Endothelial cell of hepatic sinusoid (primary cell): ENCODE measurements around the gene NPHP3.

Experiments used
- in situ Hi-C: cut with HindIII; loops from 2 replicates; pipeline ENCODE4 v1.10.0; 2017; ENCODE audit warnings: low sequenced_read_pairs

Gene NPHP3

DNA sequence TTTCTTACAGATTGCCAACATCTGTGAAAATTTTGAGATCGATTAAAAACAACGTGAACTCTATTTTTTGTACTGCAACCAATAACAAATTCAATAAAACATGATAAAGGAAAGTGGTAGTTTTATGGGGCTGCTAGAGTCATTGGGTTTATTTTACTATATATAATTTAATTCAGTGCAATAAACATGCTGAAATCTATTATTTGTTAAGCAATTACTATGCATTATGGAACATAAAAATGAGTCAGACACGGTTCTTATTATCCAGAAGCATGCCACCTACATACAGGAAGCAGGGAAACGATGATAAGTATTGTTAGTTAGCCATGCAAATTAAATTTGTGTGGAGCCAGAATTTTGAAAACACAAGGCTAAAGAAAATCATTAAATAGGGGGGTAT, 27.2 kb downstream of the NPHP3 start:
- in situ Hi-C loops = no loop called here

DNA sequence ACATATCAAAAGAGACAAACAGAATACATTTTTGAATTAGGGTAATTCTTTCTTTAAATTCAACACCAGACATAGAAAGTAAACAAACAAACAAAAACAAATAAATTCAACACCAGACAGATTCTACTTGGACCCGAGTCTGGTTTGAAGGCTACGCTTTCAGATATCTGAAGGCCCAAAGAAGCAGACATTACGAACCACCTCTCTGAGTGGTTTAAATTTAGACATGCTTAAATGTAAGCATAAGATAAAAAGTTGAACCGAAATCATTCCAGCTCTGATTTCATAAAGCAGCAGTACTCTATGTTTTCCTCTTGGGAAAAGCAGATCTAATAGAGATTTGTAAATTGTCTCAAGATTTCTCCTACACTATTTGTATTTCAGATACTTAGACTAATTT, 32.2 kb downstream of the NPHP3 start:
- in situ Hi-C loops = no loop called here

DNA sequence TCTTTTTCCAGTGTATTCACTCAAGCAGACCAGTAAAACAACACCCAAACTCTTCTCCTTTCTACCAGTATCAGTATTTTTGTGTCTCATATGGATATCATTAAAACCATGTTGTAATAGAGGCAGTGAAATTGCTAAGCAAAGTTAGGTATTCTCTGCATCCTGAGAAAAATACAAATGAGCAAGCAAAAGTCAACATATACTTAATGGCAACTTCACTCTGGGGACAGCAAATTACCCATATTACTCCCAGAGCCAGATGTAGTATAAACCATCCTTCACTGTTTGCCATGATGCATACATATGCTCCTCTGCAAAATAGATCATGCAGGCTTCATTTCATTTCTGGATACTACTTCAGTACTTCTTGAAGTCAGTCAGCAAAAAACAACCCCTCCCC, 40.0 kb downstream of the NPHP3 start:
- in situ Hi-C loops = no loop called here

DNA sequence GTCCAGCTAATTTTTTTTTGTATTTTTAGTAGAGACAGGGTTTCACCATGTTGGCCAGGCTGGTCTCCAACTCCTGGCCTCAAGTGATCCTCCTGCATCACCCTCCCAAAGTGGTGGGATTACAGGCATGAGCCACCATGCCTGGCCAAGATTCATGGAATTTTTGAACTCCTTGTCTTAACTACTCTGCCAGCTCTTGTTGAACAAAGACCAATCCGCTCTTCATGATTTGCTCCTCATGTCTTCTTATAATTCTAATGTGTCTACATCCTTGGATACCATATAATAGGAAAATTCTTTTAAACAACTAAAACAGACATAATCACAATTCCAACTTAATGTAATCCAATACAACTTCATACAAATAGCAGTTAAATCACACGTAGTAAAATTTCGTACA, 40.8 kb downstream of the NPHP3 start:
- in situ Hi-C loops = no loop called here

DNA sequence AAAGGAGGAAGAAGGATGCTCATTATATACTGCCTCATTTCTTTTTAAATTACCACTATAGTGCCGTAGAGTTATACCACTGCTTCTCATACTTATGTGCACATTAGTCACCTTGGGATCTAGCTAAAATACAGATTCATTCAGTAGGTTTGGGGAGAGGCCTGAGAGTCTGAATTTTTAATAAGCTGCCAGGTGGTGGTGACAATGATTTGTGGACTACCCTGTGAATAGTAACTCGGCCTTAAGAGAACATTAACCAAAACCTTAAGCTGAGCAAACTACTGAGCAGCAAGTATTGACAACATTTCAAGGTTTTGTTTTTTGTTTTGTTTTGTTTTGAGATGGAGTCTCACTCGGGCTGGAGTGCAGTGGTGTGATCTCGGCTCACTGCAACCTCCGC, 42.3 kb downstream of the NPHP3 start:
- in situ Hi-C loops = no loop called here

DNA sequence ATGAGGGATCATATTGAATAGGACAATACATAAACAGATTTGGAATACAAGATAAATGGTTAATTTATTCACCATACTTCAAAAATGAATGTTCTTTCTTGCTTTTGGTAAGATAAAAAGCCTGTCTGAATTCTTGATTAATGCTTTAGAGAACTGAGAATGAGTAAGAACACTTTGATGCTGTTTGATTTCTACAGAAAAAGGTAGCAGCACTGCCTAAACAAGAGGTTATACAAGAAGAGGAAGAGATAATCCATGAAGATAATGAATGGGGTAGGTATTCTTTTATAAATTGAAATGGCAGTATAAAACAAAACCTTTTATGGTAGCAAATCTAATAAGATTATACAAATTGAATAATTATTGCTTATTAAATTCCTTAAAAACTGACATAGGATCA, 46.8 kb downstream of the NPHP3 start:
- in situ Hi-C loops = no loop called here

DNA sequence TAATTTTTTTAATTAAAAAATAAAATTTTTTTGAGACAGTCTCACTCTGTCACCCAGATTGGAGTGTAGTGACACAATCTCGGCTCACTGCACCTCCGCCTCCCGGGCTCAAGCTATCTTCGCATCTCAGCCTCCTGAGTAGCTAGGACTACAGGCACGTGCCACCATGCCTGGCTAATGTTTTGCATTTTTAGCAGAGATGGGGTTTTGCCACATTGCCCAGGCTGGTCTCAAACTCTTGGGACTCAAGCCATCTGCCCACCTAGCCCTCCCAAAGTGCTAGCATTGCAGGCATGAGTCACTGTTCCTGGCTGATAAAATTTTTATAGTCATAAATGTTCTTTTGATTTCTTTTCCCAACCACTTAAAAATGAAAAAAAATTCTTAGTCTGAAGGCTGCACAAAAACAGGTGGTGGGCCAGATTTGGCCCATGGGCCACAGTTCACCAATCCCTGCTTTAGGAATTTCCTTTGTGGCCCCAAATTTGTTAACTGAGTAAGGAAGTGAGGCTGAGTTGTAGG, 52.9 kb downstream of the NPHP3 start:
- in situ Hi-C loops = no loop called here

DNA sequence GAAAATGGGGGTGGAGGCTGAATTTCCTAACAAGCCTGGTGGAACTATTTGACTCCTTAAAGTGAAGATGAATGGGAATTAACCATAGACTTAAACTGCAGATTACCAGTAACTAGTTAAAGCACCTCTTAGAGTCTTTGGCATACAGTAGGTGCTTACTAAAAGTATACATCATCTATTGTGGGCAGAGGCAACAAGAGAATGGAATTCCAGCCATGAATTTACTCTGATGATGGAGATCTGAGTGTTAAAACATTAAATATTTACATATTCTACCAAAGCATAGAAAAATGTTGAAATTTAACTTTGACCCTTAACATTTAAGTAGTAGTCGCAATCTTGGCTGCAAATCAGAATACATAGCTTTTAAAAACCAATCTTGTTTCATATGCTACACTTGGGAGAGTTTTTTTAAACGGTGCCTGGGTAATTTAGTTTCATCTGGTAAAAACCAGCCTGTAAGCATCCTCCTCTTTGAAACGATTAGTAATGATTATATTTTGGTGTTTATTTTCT, 56.9 kb downstream of the NPHP3 start:
- in situ Hi-C loops = no loop called here

DNA sequence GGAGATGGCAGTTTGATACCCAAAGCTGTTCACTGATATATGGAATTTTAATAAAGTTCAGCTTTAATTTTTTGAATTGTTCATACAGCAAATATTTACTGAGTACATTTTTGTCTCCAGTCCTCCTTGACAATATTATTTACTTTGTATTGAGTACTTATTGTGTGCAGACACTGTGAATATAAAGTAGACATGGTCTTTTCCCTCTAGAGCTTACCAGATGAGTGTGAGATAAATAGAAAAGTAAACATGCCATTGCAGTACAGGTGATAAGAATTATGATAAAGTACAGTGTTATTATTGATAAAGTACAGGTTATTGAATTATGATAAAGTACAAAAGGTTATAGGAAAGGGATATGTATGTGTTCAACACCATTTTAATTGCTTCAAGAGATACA, 60.0 kb downstream of the NPHP3 start:
- in situ Hi-C loops = no loop called here

DNA sequence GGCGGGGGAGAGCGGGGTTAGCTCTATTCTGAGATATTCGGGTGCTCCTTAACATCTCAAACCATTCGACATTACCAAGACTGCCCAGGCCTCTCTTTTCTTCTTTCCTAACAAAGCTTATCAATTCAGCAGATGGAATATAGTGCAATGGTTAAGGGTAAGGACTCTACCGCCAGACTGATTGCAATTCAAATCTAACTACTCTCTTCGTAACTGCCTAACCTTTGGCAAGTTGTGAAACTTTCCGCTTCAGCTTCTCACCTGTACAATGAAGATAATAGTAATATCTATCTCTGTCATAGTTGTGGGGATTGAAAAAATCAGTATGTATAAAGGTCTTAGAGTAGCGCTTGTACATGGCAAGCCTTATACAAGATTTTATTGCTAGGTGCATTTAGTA, 61.1 kb downstream of the NPHP3 start:
- in situ Hi-C loops = no loop called here

DNA sequence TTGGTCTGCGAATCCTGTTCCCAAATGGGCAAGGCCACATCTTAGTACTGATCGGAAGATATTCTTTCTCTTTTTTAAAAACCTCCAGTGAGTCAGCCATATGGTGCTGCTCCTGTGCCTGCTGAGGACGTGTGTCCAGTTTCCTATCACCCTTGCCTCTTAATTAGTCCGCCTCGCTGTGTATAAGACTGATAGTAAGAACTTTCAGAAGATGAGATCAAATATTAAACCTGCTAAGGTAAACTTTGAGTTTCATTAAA, 61.5 kb downstream of the NPHP3 start:
- in situ Hi-C loops = no loop called here

DNA sequence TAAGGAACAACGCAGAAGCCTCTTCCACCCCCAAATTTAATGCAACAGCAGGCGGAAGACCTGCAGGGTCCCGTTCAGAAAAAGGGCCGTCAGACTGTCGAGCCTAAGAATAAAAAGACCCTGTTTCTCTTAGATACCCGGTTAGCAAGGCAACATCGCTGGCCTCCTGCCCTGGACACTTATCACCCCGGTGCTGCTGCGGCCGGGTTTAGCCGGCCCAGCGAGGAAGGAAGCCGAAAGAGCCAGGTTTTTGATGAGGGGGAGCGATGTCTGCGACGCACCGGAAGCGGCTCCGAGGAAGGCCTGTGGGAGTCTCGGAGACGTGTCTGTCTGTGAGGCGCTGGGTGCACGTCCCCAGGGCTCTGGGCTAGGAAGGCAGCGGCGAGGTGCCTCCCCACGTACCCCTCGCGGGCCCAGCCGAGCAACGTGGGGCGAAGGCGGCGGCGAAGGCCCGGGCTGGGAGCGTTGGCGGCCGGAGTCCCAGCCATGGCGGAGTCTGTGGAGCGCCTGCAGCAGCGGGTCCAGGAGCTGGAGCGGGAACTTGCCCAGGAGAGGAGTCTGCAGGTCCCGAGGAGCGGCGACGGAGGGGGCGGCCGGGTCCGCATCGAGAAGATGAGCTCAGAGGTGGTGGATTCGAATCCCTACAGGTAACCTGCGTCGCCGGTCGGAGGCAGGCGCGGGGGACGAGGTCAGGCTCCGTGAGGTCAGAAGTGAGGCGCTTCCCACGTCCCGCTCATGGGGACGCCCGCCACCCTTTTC, 62.0 kb downstream of the NPHP3 start, which contains the start of gene UBA5:
Gene UBA5, plus strand, starts transcription at position 278 of the 759 bp plus-strand sequence. Its CDS starts 209 bp downstream, at position 487.
- in situ Hi-C loops = no loop called here

DNA sequence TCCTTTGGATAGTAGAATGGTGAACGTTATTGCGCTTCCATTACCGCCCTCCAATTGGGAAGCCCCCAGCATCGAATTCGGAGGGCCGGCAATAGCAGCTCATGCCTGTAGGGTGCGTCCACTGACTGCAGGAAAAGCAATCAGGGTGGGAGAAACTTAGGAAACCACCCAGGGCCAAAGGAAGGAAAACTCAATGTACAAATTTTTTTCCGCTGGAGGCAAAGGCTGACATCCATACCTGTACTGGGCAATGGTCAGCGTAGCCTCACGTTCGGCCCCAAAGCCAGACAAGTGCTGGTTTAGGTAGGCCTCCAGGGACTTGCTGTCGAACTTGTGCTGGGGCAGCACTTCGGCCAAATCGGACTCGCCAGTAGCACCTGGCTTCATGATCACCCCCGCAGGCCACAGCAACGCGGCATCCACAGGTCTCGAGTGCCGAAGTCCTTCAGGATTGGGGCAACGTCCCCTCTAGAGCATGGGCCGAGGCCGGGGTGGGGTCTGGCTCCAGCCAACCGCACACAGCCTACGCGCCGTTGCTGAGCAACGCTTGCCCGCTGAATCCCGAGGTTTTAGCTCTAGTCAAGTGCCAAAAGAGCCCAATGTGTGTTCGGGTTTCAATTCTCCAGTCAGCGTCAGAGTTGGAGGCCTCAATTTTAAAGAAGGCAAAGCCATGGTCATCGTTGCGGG, 62.7 kb downstream of the NPHP3 start, which contains the start of gene ACAD11:
Gene ACAD11, minus strand, starts transcription at position 445 of the 687 bp plus-strand sequence. Its CDS starts 58 bp downstream, at position 387.
- in situ Hi-C loops = no loop called here

DNA sequence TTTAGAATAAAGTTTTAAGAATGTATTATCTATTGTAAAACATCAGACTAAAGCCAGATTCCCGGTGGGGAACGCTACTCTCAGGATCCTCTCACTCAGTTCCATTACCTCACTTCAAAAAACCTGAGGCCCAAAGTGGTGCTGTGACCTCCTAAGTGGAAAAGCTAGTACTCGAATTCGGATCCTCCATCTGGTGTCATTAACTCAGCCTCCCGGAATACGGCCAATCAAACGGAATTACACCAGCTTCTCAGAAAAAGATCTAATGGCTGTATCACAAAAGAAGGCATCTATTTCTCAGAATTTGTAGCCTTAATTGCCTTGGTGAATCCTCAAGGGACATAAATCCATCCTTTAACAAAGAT, 63.2 kb downstream of the NPHP3 start:
- in situ Hi-C loops = no loop called here

DNA sequence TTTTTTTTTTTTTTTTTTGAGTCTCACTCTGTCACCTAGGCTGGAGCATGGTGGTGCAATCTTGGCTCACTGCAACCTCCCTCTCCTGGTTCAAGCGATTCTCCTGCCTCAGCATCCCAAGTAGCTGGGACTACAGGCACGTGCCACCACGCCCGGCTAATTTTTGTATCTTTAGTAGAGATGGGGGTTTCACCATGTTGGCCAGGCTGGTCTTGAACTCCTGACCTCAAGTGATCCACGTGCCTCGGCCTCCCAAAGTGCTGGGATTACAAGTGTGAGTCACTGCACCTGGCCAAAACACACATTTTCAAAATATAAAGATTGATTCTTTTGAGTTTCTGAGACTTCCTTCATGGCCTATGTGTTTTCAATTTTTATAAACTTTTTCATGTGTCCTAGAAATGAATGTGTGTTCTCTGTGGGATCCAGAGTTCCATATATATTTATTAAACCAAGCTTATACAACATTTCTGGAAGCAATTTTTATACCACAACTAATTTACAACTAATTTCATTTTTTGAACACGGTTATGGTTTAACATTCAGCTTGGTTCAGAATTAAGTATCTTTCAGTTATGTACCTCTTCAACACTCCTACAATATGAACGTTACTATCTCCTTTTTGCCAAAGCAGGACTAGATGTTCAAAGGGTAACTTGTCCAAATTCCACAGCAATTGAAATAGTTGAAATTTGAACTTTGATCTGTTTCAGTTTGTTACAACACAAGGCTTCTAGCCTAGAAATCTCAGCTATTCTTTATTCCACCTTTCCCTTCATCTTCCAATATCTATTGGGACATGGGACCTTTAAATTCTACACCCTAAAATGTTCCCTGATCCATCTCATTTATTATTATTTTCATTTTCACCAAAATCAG, 64.1 kb downstream of the NPHP3 start:
- in situ Hi-C loops = no loop called here

DNA sequence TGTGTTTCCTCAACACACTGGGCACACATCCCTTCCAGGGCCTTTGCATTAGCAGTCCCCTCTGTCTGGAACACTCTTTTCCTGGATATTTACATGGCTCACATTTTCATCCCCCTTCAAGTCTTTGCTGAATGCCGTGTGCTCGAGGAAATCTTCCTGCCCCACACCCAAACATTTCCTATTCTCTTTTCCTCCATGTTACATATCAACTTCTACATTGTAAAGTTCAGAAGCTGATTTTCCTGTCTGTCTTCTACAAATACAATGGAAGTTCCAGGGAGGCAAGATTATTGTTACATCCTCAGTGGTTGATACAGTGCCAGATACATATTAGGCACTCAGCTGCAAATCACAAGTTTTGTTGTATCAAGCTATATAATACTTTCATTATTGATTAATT, 66.7 kb downstream of the NPHP3 start:
- in situ Hi-C loops = no loop called here

DNA sequence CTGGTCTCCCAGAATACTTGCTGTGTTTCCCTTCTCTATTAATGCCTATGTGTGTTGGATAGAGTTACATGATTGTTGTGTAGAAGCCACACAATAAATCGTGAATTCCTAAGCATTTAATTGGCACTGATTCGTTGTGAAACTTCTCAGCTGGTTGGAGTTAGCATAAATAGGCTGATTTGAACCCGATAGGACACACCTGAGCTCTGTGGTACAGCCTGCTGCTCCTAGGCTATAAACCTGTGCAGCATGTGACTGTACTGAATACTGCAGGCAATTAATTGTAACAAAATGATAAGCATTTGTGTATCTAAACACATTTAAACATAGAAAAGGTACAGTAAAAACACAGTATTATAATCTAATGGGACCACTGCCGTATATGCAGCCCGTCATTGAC, 67.5 kb downstream of the NPHP3 start:
- in situ Hi-C loops = no loop called here

DNA sequence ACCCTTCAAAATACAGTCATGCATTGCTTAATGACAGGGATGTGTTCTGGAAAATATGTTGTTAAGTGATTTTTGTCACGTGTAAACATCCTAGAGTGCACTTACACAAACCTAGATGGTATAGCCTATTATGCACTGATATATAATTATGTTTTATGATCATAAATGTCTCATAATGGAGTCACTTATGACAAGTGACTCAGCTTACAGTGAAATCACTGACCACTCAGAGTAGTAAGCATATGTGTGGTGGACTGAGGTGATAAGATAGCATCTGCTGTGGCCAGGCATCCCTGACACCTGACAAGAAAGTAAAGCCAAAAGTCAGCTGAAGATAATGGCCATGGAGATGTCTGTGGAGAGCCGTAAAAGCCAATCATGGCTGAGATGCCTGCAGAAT, 68.0 kb downstream of the NPHP3 start:
- in situ Hi-C loops = no loop called here

DNA sequence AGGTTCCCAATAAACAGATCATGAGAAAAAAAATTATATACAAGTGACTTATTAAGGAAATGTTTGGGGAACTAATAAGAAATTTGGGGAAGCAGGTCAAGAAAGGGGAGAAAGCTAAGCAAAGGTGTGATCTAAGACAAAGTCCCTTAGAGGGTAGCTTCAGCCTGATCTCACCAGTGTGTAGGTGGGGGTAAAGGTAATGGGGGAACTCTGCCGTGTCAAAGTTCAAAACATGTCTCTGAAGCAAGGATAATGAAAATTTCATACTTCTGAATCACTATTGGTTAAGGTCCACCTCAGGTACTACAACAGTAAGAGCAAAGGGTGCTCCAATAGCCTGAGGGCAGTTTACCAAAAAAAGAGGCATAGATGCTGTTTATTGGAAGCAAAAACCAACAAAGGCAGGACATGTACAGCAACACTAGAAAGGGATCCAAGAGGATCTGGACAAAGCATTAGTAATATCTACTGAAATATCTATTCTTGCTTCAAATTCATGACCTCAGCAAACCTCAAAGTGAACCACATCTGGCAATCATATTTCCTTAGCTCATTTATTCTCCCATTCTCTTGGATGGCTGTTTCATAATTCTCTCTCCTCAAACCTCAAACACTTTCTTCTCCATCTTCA, 69.5 kb downstream of the NPHP3 start:
- in situ Hi-C loops = no loop called here

DNA sequence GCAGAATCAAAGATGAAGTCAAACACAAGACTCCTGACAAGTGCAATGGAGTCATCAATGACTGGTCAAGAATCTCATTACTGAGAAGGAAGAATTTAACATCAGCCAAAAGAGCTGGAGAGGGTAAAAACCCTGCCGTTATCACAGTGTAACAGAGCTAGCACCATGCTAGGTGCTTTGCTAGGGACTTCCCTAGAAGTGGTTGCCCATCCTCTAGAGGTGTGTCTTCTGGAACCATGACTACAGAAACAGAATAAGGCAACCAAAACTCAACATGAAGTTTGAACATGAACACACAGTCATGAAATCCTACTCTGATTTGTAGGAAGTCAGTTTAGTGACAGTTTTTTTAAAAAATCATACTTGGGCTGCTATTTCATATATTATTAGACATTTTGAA, 72.1 kb downstream of the NPHP3 start:
- in situ Hi-C loops = no loop called here

DNA sequence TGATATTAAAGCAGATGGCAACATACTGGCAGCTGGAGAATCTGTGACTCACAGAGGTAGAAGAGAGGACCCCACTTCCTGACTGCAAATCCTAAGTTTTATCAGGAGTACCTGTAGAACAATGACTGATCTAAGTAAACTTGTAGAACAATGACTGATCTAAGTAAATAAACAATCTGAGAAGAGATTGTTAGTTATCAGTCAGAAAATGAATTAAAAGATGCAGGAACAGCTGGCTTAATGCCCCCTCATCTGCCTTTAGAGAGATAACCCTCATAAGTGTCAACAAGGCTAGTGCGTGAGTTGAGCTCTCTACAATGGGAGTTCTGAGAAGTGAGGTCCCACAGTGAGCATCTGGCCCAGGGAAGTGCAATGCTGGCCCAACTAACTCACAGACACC, 77.2 kb downstream of the NPHP3 start:
- in situ Hi-C loops = loop anchor here (25.0 kb wide), 1 partner anchor 108 kb away; no protein-coding TSS in a partner anchor
